GM12878 (cell line): ENCODE measurements around the gene UNC119. TPM values are rescaled to one million over a fixed set of nuclear protein-coding genes. Genes with fewer than 3 reads are reported as not detected.
A peak's percentile ranks its signal among the peaks of the same experiment; 100 is the strongest.

Experiments used
- BACH1 ChIP-seq: fragments of 450-650 bp; IDR thresholded peaks from 2 replicates; pipeline ENCODE4 v1.6.1; 2017; ENCODE audit warnings: mild to moderate bottlenecking, borderline replicate concordance
- CHD2 ChIP-seq: IDR thresholded peaks from 2 replicates; pipeline ENCODE4 v1.6.1; 2011; ENCODE audit warnings: low read depth, low read length, improper control_type of control experiment, borderline replicate concordance
- CTCF ChIP-seq, 3 experiments: IDR thresholded peaks in 2 of 3; conservative IDR thresholded peaks in 1 of 3; 2 replicates each; pipeline ENCODE4 v1.5.1; 2011; ENCODE audit warnings: low read depth in 3 of 3, low read length in 3 of 3, mild to moderate bottlenecking in 3 of 3, control low read depth in 2 of 3, moderate library complexity in 2 of 3, inconsistent platforms in 1 of 3, mixed read lengths in 1 of 3; ENCODE audit not compliant: control insufficient read depth in 2 of 3, insufficient read depth in 1 of 3; ENCODE audit errors: extremely low read depth in 1 of 3
- ELK1 ChIP-seq: IDR thresholded peaks from 2 replicates; pipeline ENCODE4 v1.6.1; 2012; ENCODE audit warnings: low read depth, low read length, improper control_type of control experiment
- EP300 ChIP-seq, 2 experiments: fragments of 150-350 bp in 1 of 2; IDR thresholded peaks; 2 replicates each; pipeline ENCODE4 v1.6.1; 2011 to 2012; ENCODE audit warnings: low read depth in 2 of 2, low read length in 2 of 2, borderline replicate concordance in 1 of 2, improper control_type of control experiment in 1 of 2, inconsistent platforms in 1 of 2; ENCODE audit not compliant: control insufficient read depth in 1 of 2
- ETV6 ChIP-seq, 2 experiments: fragments of 450-650 bp in 1 of 2; IDR thresholded peaks in 1 of 2; conservative IDR thresholded peaks in 1 of 2; 2 replicates each; pipeline ENCODE4 v1.6.1; 2014; ENCODE audit warnings: antibody characterized with exemption in 1 of 2, borderline replicate concordance in 1 of 2, low read depth in 1 of 2, mild to moderate bottlenecking in 1 of 2, moderate library complexity in 1 of 2
- FOXM1 ChIP-seq: IDR thresholded peaks from 2 replicates; pipeline ENCODE4 v1.6.1; 2012; ENCODE audit warnings: low read depth, mild to moderate bottlenecking, inconsistent platforms, low read length, moderate library complexity
- IKZF2 ChIP-seq, 2 experiments: fragments of 450-650 bp; IDR thresholded peaks; 2 replicates each; pipeline ENCODE4 v1.6.1; 2017; ENCODE audit warnings: mild to moderate bottlenecking in 2 of 2, moderate library complexity in 2 of 2
- LARP7 ChIP-seq: fragments of 450-650 bp; IDR thresholded peaks from 2 replicates; pipeline ENCODE4 v1.6.1; 2017; ENCODE audit warnings: mild to moderate bottlenecking
- MAX ChIP-seq: IDR thresholded peaks from 2 replicates; pipeline ENCODE4 v1.6.1; 2012; ENCODE audit warnings: low read depth, low read length, improper control_type of control experiment
- MYC ChIP-seq: IDR thresholded peaks from 2 replicates; pipeline ENCODE4 v1.6.1; 2011; ENCODE audit warnings: mild to moderate bottlenecking, low read length, moderate library complexity, inconsistent platforms; ENCODE audit not compliant: insufficient read depth, insufficient replicate concordance, insufficient read length, severe bottlenecking
- NFYB ChIP-seq: IDR thresholded peaks from 2 replicates; pipeline ENCODE4 v1.6.1; 2011; ENCODE audit warnings: low read depth, mild to moderate bottlenecking, low read length, improper control_type of control experiment, moderate library complexity; ENCODE audit not compliant: insufficient read depth
- PAX5 ChIP-seq: IDR thresholded peaks from 2 replicates; pipeline ENCODE4 v1.6.1; 2011; ENCODE audit warnings: low read depth, low read length, borderline replicate concordance
- POLR2AphosphoS2 ChIP-seq: IDR thresholded peaks from 2 replicates; pipeline ENCODE4 v1.6.1; 2011; ENCODE audit warnings: low read depth, mild to moderate bottlenecking, low read length, improper control_type of control experiment, moderate library complexity
- RAD21 ChIP-seq: IDR thresholded peaks from 2 replicates; pipeline ENCODE4 v1.6.1; 2011; ENCODE audit warnings: mild to moderate bottlenecking, low read depth, low read length, moderate library complexity; ENCODE audit not compliant: insufficient read depth
- SIN3A ChIP-seq: IDR thresholded peaks from 2 replicates; pipeline ENCODE4 v1.6.1; 2012; ENCODE audit warnings: low read depth, low read length, improper control_type of control experiment
- SP1 ChIP-seq: IDR thresholded peaks from one replicate; pipeline ENCODE4 v1.6.1; 2011; ENCODE audit warnings: low read depth, low read length
- SUZ12 ChIP-seq: fragments of 200-600 bp; sonication (generic); IDR thresholded peaks from one replicate; pipeline ENCODE4 v1.6.1; 2018; ENCODE audit warnings: antibody characterized with exemption, mild to moderate bottlenecking; ENCODE audit not compliant: unreplicated experiment
- TBL1XR1 ChIP-seq: IDR thresholded peaks from 2 replicates; pipeline ENCODE4 v1.6.1; 2012; ENCODE audit warnings: low read depth, low read length, improper control_type of control experiment
- TCF3 ChIP-seq: IDR thresholded peaks from 2 replicates; pipeline ENCODE4 v1.6.1; 2012; ENCODE audit warnings: low read depth, mild to moderate bottlenecking, low read length, borderline replicate concordance; ENCODE audit not compliant: insufficient read depth
- USF2 ChIP-seq: IDR thresholded peaks from 2 replicates; pipeline ENCODE4 v1.6.1; 2011; ENCODE audit warnings: low read depth, low read length, improper control_type of control experiment, borderline replicate concordance
- YBX1 ChIP-seq: fragments of 450-650 bp; IDR thresholded peaks from 2 replicates; pipeline ENCODE4 v1.6.1; 2016; ENCODE audit warnings: antibody characterized with exemption
- ZBTB33 ChIP-seq: fragments of 450-650 bp; IDR thresholded peaks from 2 replicates; pipeline ENCODE4 v1.6.1; 2017; ENCODE audit warnings: mild to moderate bottlenecking
- ZNF217 ChIP-seq: fragments of 450-650 bp; IDR thresholded peaks from 2 replicates; pipeline ENCODE4 v1.6.1; 2017; ENCODE audit warnings: antibody characterized with exemption, mild to moderate bottlenecking
- polyA plus RNA-seq, 11 experiments: library from polyadenylated mRNA; depleted of rRNA in 4 of 11; unstranded in 6 of 11; stranded (reverse) in 5 of 11; fragments of >200 nt; fragmentation: Nextera tagmentation in 4 of 11; fragmentation: Illumina TruSeq in 1 of 11; extraction: Ambion mirVana in 4 of 11; extraction: Trizol in 1 of 11; gene quantifications; 1 replicate in 1 of 11; 2 replicates in 10 of 11; pipeline versions ENCODE4 v1.2.1 to v1.2.3, GENCODE V29; 2011 to 2016; ENCODE audit warnings: inconsistent platforms in 2 of 11, missing spikeins in 2 of 11, low read depth in 1 of 11
- total RNA-seq, 4 experiments: library from RNA; depleted of rRNA in 3 of 4; stranded (reverse); fragments of >200 nt in 3 of 4; fragmentation: Illumina TruSeq in 1 of 4; extraction: Trizol in 1 of 4; gene quantifications; 2 replicates each; pipeline versions ENCODE4 v1.2.1 to v1.2.3, GENCODE V29; 2013 to 2021

The UNC119 gene
- total and polyA plus RNA-seq, 10 of the 15 experiments (the other 5 are each of a cell fraction or from before 2014, with no cell fraction given) = 2.7 to 436 (median 57.8) TPM

GRCh38 chr17:28598799-28599310 lies 46.4 kb upstream of the UNC119 start, which contains the start of gene SPAG5 (continued):
- no peak for TF ChIP-seq FOXM1
- TF ChIP-seq POLR2AphosphoS2 = peak; percentile 57; the same call in 1 of the 2 replicates
- TF ChIP-seq ELK1 = no peak
- 0 out of 2 replicates have a peak, but pooled peaks have one; percentile 3 for TF ChIP-seq TCF3
- no peak for TF ChIP-seq MYC
- no peak for TF ChIP-seq TBL1XR1
- no peak for TF ChIP-seq ZBTB33
- TF ChIP-seq USF2 = no peak
- TF ChIP-seq SP1 = peak; percentile 85
- TF ChIP-seq MAX = peak; percentile 57; the same call in 1 of the 2 replicates
- no peak for TF ChIP-seq CTCF (IDR thresholded peaks at IDR 0.05 in 2 of 3, conservative IDR thresholded peaks at IDR 0.05 in 1 of 3; ENCODE audit: control insufficient read depth in 2 of 3, extremely low read depth in 1 of 3, insufficient read depth in 1 of 3, low read depth in 3 of 3, low read length in 3 of 3)
- TF ChIP-seq CHD2 = peak; percentile 60; the same call in 1 of the 2 replicates
- TF ChIP-seq SIN3A = peak; percentile 95
- TF ChIP-seq NFYB = peak; percentile 82; the same call in 1 of the 2 replicates
- no peak for TF ChIP-seq YBX1
- 0 out of 2 replicates have a peak, but pooled peaks have one; percentile 6 for TF ChIP-seq PAX5
- no peak for TF ChIP-seq ETV6 (conservative IDR thresholded peaks at IDR 0.05 in 1 of 2, IDR thresholded peaks at IDR 0.05 in 1 of 2; ENCODE audit: borderline replicate concordance in 1 of 2, low read depth in 1 of 2)
- peak; percentile 70; the same call in 1 of the 2 replicates for TF ChIP-seq BACH1
- TF ChIP-seq RAD21 = no peak
- no peak for TF ChIP-seq EP300 (IDR thresholded peaks at IDR 0.05; ENCODE audit: borderline replicate concordance in 1 of 2, control insufficient read depth in 1 of 2, low read depth in 2 of 2, low read length in 2 of 2)
- no peak for TF ChIP-seq IKZF2 (IDR thresholded peaks at IDR 0.05)
- TF ChIP-seq LARP7 = no peak
- no peak for TF ChIP-seq ZNF217
- TF ChIP-seq SUZ12 = no peak
